GM04503 (cell line): Measurements from ENCODE around the gene MZT2A.
"Not testable (repeated sequence)": the region's sequence is repeated elsewhere in the genome, so short reads cannot be mapped to it uniquely, and the experiment has no call there.

Experiments
- DNase-seq: peaks from one replicate; pipeline ENCODE4 v3.0.0-alpha.2; 2012; ENCODE audit warnings: low read depth

MZT2A gene

DNA sequence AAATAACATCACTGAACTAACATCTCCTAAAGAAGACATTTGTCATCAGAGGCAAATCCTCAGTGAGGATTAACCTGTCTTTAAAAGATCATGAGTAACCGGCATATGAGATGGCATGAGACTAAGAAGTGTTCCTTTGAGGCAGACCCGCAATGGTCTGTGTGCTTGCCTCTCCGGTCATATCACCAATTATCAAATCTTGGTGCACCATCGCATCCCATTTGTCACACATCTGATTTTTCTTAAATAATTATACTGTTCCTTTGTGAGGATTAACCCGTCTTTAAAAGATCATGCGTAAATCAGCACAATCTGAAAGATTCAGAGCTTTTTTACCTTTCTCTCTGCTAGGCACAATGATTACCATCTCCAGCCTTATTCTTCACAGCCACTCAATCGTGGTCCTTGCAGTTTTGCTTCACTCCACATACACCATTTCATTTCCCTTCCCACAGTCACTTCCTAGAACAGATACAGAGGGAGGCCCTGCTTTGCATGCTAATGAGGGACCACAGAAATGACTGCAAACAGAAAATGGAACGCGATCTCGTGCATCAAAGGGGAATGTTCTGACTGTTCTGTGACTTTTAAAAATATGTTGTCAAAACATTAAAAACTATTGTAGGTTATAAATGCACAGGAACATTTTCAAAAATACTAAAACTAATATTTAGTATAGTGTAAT is 40.8 kb downstream of the MZT2A start:
- not testable (repeated sequence) for DNase-seq

DNA sequence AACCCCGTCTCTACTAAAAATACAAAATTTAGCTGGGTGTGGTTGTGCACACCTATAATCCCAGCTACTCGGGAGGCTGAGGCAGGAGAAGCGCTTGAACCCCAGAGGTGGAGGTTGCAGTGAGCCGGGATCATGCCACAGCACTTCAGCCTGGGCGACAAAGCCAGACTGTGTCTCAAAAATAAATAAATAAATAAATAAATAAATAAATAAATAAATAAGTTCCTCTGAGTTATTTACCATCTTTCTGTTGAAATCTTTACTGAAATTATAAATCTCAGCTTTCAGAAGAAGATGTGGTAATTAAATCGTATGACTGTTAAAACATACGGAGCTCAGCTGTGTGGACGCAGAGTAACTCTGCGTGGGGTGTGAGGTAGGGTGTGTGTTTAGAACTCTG is 44.2 kb downstream of the MZT2A start:
- DNase-seq: not testable (repeated sequence)

DNA sequence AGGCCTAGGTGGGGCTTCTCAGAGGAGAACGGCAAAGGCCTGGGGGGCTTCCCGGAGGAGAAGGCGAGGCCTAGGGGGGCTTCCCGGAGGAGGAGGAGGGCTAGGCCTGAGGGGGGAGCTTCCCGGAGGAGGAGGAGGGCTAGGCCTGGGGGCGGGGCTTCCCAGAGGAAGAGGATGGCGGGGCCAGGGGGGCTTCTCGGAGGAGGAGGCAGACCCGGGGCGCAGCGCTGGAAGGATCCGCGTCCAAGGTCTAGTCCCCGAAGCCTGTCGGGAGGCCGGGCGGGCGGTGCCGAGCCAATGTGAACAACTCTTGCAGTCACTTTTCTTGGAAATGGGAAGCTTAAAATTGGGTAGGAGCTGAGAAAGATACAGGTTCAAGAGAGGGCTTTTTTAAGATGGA is 46.3 kb downstream of the MZT2A start:
- DNase-seq: no peak

DNA sequence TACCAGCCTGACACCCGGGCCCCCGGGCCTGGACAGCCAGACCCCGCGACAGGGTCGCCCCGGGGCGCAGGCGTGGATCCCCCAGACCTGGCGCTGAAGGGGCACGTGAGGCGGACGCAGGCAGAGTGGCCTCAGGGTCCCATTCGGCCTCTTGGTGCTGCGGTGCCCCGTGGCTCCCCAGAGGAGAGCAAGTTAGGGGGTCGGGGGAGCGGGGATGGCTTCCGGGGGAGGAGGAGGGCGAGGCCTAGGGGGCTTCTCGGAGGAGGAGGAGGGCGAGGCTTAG is 46.7 kb downstream of the MZT2A start:
- DNase-seq: not testable (repeated sequence)

DNA sequence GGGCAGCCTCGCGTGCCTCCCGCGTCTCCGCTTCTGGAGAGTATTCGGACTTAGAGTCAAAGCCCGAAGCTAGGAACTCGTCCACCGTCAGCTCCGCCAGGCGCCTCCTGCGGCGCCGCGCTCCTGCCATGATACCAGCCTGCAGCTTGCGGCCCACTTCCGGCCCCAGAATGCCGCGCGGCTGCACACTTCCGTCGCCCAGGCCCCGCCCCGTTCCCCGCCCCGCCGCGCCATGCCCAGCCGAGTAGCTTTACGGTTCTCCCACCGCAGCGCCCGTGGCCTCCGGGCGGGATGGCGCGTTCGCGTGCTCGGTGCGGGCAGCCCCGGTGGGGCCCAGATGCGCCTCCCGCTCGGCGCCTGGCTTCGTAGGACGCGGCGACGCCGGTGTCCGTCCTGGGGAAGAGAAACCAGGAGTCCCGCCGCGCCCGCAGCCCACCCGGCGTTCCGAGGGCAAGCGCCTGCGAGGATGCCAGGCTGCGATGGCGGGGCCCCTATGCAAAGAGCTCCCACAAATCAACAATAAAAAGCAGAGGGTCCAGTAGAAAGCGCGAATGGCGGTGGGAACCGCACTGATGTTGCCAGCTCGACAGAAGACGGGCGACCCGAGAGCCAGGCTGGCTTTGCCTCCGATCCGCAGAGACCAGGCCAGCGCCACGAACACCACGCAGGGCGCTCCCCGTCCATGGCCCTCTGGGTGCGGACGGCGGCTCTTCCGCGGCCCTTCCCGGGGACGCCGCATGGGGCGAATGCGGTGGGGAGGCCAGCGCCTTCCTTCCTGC is 47.3 kb downstream of the MZT2A start:
- not testable (repeated sequence) for DNase-seq

DNA sequence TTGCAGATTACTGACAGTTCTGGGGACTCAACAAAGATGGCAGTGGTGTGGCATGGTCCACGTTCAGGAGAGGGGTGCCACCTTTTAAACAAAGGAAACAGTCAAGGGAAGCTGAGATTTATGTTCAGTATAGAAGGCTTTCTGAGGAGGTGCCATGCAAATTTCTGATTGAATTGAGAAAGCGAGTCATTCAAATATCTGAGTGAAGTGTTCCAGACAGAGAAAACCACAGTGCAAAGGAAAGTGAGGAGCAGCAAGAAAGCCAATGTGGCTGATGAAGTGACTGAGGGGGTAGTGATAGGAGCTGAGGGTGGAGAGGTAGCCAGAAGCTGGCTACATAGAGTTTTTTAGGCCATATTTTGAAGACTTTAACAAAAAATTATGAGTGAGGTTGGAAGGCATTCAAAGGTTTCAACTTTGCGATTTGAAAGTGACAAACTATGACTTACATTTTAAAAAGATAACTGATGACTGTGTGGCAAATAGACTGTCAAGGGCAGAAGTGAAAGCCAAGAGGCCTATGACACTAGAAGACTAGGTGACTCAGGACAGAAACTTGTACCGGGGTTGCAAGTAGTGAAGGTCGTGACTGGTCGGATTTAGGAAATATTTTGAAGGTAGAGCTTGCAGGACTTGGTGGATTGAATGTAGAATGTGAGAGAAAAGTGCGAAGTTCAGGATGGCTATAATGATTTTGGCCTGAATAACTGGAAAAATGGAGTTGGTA is 51.3 kb downstream of the MZT2A start:
- DNase-seq: not testable (repeated sequence)
